Germinal center (tissue), 1 donor: ENCODE data around the gene TP63.

Source experiments
- DNase-seq: peaks from one replicate; pipeline ENCODE4 v3.0.0; 2012; ENCODE audit warnings: mixed read lengths, low spot score

Gene TP63

GRCh38 chr3:189927975-189928895 is 297.0 kb downstream of the TP63 start:
- DNase-seq = no peak

GRCh38 chr3:189936201-189936945 is 305.2 kb downstream of the TP63 start:
- DNase-seq = no peak

- DNase-seq = no peak
Measured at GRCh38 chr3:189937302-189938127, 306.3 kb downstream of the TP63 start.

GRCh38 chr3:189941125-189941524 is 309.9 kb downstream of the TP63 start:
- no peak for DNase-seq

DNA sequence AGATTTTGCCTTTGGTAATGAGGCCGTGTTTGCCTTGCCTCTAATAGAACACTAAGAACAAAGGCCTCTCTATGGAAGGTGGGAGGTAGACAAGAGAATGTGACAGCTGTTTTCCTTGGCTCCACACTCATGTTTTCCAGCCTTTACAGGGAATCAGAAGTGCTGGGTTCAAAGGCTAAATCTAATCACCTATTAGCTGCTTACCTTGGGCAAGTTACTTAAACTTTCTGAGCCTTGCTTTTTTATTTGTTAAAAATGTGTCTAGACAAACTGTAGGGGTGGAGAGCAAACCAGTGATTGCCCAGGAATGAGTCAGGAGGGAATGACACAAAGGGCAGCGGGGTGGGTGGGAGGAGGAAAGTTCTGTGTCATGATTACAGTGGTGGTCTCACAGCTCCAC is 310.5 kb downstream of the TP63 start:
- no peak for DNase-seq

DNA sequence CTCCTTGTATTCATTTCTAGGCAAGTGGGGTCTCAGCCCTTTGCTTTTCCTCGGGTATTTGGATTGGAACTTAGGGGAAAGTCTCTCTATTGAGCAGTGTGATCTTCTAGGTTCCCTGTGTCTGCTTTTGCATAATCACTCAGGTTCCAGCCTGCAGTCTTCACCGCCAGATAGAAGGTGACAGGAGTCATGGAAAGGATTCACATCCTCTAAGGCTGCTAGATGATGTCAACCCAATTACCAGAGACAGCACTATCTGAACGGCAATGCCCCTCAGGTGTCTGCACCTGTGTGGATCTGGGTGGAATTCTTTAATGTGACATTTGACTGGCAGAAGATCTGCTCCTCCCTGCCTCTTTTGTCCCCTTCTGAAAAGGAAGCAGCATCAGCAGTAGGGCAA is 311.8 kb downstream of the TP63 start:
- no peak for DNase-seq

GRCh38 chr3:189944285-189945145 is 313.3 kb downstream of the TP63 start:
- DNase-seq = no peak

DNA sequence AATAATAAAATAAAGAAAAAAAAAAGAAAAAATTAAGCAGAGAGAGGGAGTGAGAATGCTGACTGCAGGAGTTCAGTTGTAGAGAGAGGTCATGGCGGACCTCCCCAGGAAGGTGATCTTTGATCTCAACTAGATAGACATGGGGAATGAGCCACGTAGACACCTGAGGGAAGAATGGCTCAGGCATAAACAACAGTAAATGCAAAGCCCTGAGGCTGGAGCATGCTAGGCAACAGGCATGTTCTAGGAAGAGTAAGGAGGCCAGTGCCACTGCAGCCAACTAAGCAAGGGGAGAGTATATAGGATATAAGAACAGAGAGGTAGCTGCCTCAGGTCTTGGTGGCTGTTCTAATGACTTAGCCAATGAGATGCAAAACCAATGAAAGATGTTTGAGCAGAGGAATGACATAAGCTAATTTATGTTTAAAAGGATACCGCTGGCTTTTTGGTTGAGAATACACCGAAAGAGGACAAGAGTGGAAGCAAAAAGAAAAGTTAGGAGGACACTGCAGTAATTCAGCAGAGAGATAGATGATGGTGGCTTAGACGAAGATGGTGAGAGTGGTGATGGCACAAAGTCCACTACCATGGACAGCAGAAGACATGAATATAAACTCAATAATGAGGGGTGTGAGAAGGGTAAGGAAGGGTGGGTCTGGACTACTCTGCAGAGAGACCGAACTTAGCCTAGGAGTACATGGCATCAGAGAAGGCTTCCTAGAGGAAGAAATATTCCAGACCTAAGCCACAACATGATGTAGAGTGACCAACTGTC is 314.9 kb downstream of the TP63 start:
- no peak for DNase-seq
